Esophagus squamous epithelium (tissue), 4 donors: ENCODE measurements around the gene BARHL1.

Experiments used
- POLR2A ChIP-seq, 4 donors: fragments of 450-650 bp; IDR thresholded peaks; one replicate each; pipeline ENCODE4 v1.6.1; 2017; ENCODE audit warnings: antibody characterized with exemption in 4 of 4, mild to moderate bottlenecking in 4 of 4, moderate library complexity in 3 of 4
- TF ChIP-seq, protein P1 (sequence below), 6 experiments: fragments of 450-650 bp in 4 of 6; fragments of 200-600 bp in 2 of 6; sonication (generic) in 2 of 6; IDR thresholded peaks; one replicate each; pipeline ENCODE4 v1.5.1; 2016 to 2019; ENCODE audit warnings: antibody characterized with exemption in 6 of 6, mild to moderate bottlenecking in 4 of 6, moderate library complexity in 4 of 6

DNA sequence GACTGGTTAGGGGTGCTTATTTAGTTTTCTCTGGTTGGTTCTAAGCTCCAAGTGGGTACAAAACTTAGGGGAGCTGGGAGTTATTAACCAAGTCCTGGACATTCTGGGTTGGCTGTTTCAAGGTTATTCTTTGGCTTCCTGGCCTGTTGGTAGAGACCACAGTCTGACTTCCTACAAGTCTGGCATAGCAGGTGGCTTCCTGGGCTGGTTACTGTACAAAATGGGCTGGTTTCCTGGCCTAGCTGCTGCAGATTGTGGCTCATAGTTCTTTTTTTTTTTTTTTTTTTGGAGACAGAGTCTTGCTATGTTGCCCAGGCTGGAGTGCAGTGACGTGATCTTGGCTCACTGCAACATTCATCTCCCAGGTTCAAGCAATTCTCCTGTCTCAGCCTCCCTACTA lies 46.3 kb upstream of the BARHL1 start:
- TF ChIP-seq, protein P1, sequence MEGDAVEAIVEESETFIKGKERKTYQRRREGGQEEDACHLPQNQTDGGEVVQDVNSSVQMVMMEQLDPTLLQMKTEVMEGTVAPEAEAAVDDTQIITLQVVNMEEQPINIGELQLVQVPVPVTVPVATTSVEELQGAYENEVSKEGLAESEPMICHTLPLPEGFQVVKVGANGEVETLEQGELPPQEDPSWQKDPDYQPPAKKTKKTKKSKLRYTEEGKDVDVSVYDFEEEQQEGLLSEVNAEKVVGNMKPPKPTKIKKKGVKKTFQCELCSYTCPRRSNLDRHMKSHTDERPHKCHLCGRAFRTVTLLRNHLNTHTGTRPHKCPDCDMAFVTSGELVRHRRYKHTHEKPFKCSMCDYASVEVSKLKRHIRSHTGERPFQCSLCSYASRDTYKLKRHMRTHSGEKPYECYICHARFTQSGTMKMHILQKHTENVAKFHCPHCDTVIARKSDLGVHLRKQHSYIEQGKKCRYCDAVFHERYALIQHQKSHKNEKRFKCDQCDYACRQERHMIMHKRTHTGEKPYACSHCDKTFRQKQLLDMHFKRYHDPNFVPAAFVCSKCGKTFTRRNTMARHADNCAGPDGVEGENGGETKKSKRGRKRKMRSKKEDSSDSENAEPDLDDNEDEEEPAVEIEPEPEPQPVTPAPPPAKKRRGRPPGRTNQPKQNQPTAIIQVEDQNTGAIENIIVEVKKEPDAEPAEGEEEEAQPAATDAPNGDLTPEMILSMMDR (IDR thresholded peaks at IDR 0.05) = no peak
- no peak for TF ChIP-seq POLR2A (IDR thresholded peaks at IDR 0.05)
